Caco-2 (cell line): ENCODE results near the gene PARVB. TPM values are rescaled to one million over a fixed set of nuclear protein-coding genes. Genes with fewer than 3 reads are reported as not detected.

Experiments
- BruUV-seq: library from RNA; stranded (reverse); fragments of 400-500 nt; replicated peaks from 2 replicates; lab custom pipeline; 2021; lab: Mats Ljungman, UMichigan
- CTCF ChIA-PET: fragments of 300-600 bp; sonication (Branson Sonifier 250); formaldehyde crosslinking; loops from one replicate; lab custom pipeline; 2022; ENCODE audit warnings: antibody characterized with exemption; lab: Charles Lee
- POLR2A ChIA-PET: fragments of 300-600 bp; sonication (Branson Sonifier 250); formaldehyde crosslinking; loops from one replicate; lab custom pipeline; 2022; ENCODE audit warnings: antibody characterized with exemption; lab: Charles Lee
- DNase-seq, 2 experiments: peaks; one replicate each; pipeline versions ENCODE4 v3.0.0 to v3.0.0-alpha.2; 2020 to 2022
- H3K27me3 ChIP-seq: replicated peaks from 2 replicates; pipeline ENCODE4 v1.6.0; 2011; ENCODE audit warnings: low read length; ENCODE audit not compliant: control insufficient read depth, insufficient read depth
- H3K36me3 ChIP-seq: 2 replicates; pipeline ENCODE4 v1.5.1; 2011; ENCODE audit warnings: low read length; ENCODE audit not compliant: control insufficient read depth, insufficient read depth
- H3K4me1 ChIP-seq: fragments of 250-450 bp; sonication (Bioruptor Pico); 2 replicates; pipeline ENCODE4 v1.5.1; 2020; ENCODE audit warnings: mild to moderate bottlenecking
- H3K4me3 ChIP-seq: 2 replicates; pipeline ENCODE4 v1.5.1; 2011; ENCODE audit warnings: low read depth, mild to moderate bottlenecking, control low read depth, low read length
- H3K9me3 ChIP-seq: fragments of 250-450 bp; sonication (Bioruptor Pico); 2 replicates; pipeline ENCODE4 v1.5.1; 2020; ENCODE audit warnings: mild to moderate bottlenecking, moderate library complexity
- H3K27ac Mint-ChIP-seq: one replicate; pipeline ENCODE4 v1.8.0; 2022; ENCODE audit warnings: mixed read lengths; ENCODE audit not compliant: unreplicated experiment
- H3K27me3 Mint-ChIP-seq: one replicate; pipeline ENCODE4 v1.8.0; 2022; ENCODE audit warnings: mixed read lengths; ENCODE audit not compliant: insufficient read depth, unreplicated experiment
- H3K36me3 Mint-ChIP-seq: one replicate; pipeline ENCODE4 v1.8.0; 2022; ENCODE audit warnings: mild to moderate bottlenecking, mixed read lengths; ENCODE audit not compliant: insufficient read depth, unreplicated experiment
- H3K4me1 Mint-ChIP-seq: one replicate; pipeline ENCODE4 v1.8.0; 2022; ENCODE audit warnings: low read depth, mixed read lengths; ENCODE audit not compliant: unreplicated experiment
- H3K4me3 Mint-ChIP-seq: one replicate; pipeline ENCODE4 v1.8.0; 2022; ENCODE audit warnings: mild to moderate bottlenecking, moderate library complexity, mixed read lengths; ENCODE audit not compliant: unreplicated experiment
- H3K9me3 Mint-ChIP-seq: one replicate; pipeline ENCODE4 v1.8.0; 2022; ENCODE audit warnings: mixed read lengths; ENCODE audit not compliant: unreplicated experiment
- intact Hi-C: fragments of 100-400 bp; cut with micrococcal nuclease; formaldehyde crosslinking; loops from one replicate; pipeline ENCODE4 v1.10.0; 2022; ENCODE audit not compliant: unreplicated experiment
- total RNA-seq: library from RNA; stranded (reverse); gene quantifications from 2 replicates; pipeline ENCODE4 v1.2.3, GENCODE V29; 2022
- TF ChIP-seq, protein P1 (sequence below), 2 experiments: fragments of 200-600 bp in 1 of 2; IDR thresholded peaks; 1 replicate in 1 of 2; 2 replicates in 1 of 2; pipeline versions ENCODE4 v1.5.1 to v1.8.0; 2011 to 2022; ENCODE audit warnings: antibody characterized with exemption in 1 of 2, control low read depth in 1 of 2, inconsistent platforms in 1 of 2, low read depth in 1 of 2, low read length in 1 of 2, mild to moderate bottlenecking in 1 of 2, moderate library complexity in 1 of 2; ENCODE audit not compliant: insufficient read depth in 1 of 2, severe bottlenecking in 1 of 2, unreplicated experiment in 1 of 2

The PARVB gene
- total RNA-seq, 1 experiment from 2014 or later: 28.8 TPM

DNA sequence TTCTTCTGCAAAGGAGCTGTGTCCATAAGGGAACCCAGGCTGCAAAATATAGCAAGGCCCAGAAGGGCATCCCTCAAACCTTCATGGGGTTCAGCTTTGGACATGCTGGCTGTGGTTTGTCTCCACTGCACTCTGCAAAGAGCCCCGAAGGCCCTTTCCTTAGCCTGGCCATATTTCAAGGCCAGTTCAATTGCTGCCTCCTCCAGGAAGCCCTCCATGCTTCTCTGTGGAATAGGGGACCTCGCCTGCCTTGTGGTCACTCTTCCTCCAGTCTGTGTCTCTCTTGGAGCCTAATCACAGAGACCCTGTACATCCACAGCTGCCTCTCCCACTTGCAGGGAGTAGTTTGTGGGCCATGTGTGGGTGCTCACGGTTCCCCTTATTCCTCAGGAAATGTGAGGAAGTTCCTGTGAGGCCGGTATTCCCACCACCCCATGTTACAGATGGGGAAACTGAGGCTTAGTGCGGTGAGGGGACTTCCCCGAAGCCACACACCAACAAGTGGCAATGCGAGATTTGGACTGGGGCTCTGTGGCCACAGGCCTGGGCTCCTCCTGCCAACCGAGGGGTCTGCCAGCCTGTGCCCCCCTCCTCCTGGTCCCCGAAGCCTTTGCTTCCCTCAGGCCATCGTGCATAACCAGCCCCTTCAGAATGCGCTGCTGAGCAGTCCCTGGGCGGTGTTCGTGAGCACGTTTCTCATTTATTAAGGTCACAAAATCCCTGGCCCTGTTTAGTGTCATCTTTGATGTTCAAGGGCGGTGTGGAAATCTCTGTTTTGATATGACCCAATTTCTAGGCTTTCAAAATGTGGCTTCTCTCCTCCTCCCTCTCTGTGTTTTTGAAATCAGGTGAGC lies 65.8 kb downstream of the PARVB start:
- intact Hi-C loops: no loop called here
- DNase-seq: no peak
- no peaks in the 10 kb centered on the region for H3K27me3 Mint-ChIP-seq
- BruUV-seq: no TSS peak
- CTCF ChIA-PET: no interaction called here
- Histone ChIP-seq H3K36me3 (no peaks in the 10 kb centered on the region), H3K9me3 (no peaks in the 10 kb centered on the region), H3K27me3 (no peaks in the 10 kb centered on the region), H3K4me3 (no peak overlapping the region), H3K4me1 (no peaks in the 10 kb centered on the region)
- no peaks in the 10 kb centered on the region for H3K9me3 Mint-ChIP-seq
- TF ChIP-seq, protein P1, sequence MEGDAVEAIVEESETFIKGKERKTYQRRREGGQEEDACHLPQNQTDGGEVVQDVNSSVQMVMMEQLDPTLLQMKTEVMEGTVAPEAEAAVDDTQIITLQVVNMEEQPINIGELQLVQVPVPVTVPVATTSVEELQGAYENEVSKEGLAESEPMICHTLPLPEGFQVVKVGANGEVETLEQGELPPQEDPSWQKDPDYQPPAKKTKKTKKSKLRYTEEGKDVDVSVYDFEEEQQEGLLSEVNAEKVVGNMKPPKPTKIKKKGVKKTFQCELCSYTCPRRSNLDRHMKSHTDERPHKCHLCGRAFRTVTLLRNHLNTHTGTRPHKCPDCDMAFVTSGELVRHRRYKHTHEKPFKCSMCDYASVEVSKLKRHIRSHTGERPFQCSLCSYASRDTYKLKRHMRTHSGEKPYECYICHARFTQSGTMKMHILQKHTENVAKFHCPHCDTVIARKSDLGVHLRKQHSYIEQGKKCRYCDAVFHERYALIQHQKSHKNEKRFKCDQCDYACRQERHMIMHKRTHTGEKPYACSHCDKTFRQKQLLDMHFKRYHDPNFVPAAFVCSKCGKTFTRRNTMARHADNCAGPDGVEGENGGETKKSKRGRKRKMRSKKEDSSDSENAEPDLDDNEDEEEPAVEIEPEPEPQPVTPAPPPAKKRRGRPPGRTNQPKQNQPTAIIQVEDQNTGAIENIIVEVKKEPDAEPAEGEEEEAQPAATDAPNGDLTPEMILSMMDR (IDR thresholded peaks at IDR 0.05; ENCODE audit: insufficient read depth in 1 of 2, low read depth in 1 of 2, low read length in 1 of 2, severe bottlenecking in 1 of 2, unreplicated experiment in 1 of 2): no peak
- no peak overlapping the region for H3K4me3 Mint-ChIP-seq
- H3K36me3 Mint-ChIP-seq: no peaks in the 10 kb centered on the region
- no peak overlapping the region for H3K27ac Mint-ChIP-seq
- H3K4me1 Mint-ChIP-seq: no peaks in the 10 kb centered on the region
- POLR2A ChIA-PET: no interaction called here

DNA sequence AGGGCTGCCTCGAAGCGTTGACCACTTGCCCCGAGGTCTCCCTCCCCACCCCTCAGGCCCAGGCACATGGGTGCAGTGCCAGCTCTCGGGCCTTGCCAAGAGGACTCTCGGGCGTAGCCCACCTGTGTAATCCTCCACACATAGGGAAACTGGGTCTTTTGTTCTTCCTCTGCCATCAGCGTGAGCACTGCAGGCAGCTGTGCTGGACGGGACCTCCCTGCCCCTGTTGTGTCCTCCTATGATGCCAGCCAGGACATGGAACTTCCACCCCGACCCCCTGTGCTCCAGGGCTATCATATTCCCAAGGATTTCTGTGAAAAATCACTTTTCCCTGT lies 66.4 kb downstream of the PARVB start:
- DNase-seq: no peak
- no peak overlapping the region for H3K27ac Mint-ChIP-seq
- no peaks in the 10 kb centered on the region for H3K4me1 ChIP-seq
- H3K9me3 Mint-ChIP-seq: no peaks in the 10 kb centered on the region
- no peak overlapping the region for H3K4me3 ChIP-seq
- CTCF ChIA-PET: no interaction called here
- intact Hi-C loops: no loop called here
- POLR2A ChIA-PET: no interaction called here
- no TSS peak for BruUV-seq
- H3K4me3 Mint-ChIP-seq: no peak overlapping the region
- H3K27me3 ChIP-seq: no peaks in the 10 kb centered on the region
- no peaks in the 10 kb centered on the region for H3K27me3 Mint-ChIP-seq
- H3K4me1 Mint-ChIP-seq: no peaks in the 10 kb centered on the region
- H3K9me3 ChIP-seq: no peaks in the 10 kb centered on the region
- H3K36me3 Mint-ChIP-seq: no peaks in the 10 kb centered on the region
- no peaks in the 10 kb centered on the region for H3K36me3 ChIP-seq
- TF ChIP-seq, protein P1 (IDR thresholded peaks at IDR 0.05; ENCODE audit: insufficient read depth in 1 of 2, low read depth in 1 of 2, low read length in 1 of 2, severe bottlenecking in 1 of 2, unreplicated experiment in 1 of 2): no peak

DNA sequence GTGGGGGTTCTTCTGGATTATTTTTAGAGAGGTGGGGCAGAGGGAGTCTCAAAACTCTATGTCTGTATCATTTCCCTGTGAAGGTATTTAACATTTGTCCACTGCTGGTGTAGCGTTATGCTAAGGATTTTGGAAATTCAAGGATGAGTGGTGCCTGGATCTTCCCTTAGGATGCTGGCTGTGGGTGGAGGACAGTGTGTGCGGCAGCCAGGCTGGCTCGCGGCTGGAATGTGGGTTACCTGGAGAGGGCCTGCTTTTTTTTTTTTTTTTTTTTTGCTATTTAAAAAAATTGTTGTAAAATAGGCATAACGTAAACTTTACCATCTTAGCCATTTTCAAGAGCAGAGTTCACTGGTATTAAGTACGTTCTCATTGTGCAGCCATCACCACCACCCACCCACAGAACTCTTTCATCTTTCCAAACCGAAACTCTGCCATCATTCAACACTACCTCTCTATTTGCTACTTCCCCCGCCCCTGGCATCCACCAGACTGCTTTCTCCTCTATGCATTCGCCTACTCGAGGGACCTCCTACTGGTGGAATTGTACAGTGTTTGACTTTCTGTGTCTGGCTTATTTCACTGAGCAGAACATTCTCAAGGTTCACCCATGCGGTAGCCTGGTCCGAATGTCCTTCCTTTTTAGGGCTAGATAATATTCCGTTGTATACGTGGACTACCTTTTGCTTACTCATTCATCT lies 67.1 kb downstream of the PARVB start:
- H3K27ac Mint-ChIP-seq: no peak overlapping the region
- H3K4me3 Mint-ChIP-seq: no peak overlapping the region
- peak in 1 of 2 experiments; percentile 32 for DNase-seq
- Histone ChIP-seq H3K4me1 (no peaks in the 10 kb centered on the region), H3K4me3 (no peak overlapping the region), H3K9me3 (no peaks in the 10 kb centered on the region), H3K36me3 (no peaks in the 10 kb centered on the region), H3K27me3 (no peaks in the 10 kb centered on the region)
- no peaks in the 10 kb centered on the region for H3K9me3 Mint-ChIP-seq
- no peaks in the 10 kb centered on the region for H3K4me1 Mint-ChIP-seq
- TF ChIP-seq, protein P1 (IDR thresholded peaks at IDR 0.05; ENCODE audit: insufficient read depth in 1 of 2, low read depth in 1 of 2, low read length in 1 of 2, severe bottlenecking in 1 of 2, unreplicated experiment in 1 of 2): peak; percentile 21 to 36
- ChIA-PET POLR2A (no interaction called here), CTCF (no interaction called here)
- no peaks in the 10 kb centered on the region for H3K36me3 Mint-ChIP-seq
- intact Hi-C loops: no loop called here
- H3K27me3 Mint-ChIP-seq: no peaks in the 10 kb centered on the region
- no TSS peak for BruUV-seq
